Kidney capillary endothelial cell (primary cell): ENCODE data around the gene SEC22A.

Experiments used
- DNase-seq: peaks from one replicate; pipeline ENCODE4 v3.0.0-alpha.2; 2018; ENCODE audit warnings: low spot score

Gene SEC22A

GRCh38 chr3:123289391-123290106 lies 87.8 kb downstream of the SEC22A start:
- DNase-seq: no peak

- no peak for DNase-seq
Measured at GRCh38 chr3:123290107-123290930, 88.6 kb downstream of the SEC22A start.

GRCh38 chr3:123290962-123291361 lies 89.2 kb downstream of the SEC22A start:
- DNase-seq: no peak

- DNase-seq: no peak
Measured at GRCh38 chr3:123291404-123291803, 89.7 kb downstream of the SEC22A start.

- DNase-seq: no peak
Measured at GRCh38 chr3:123292321-123293310, 90.9 kb downstream of the SEC22A start.

GRCh38 chr3:123294296-123294938 lies 92.7 kb downstream of the SEC22A start:
- no peak for DNase-seq

GRCh38 chr3:123295171-123295900 lies 93.6 kb downstream of the SEC22A start:
- no peak for DNase-seq

GRCh38 chr3:123295901-123296250 lies 94.1 kb downstream of the SEC22A start:
- DNase-seq: no peak

- DNase-seq: no peak
Measured at GRCh38 chr3:123296261-123296660, 94.5 kb downstream of the SEC22A start.

GRCh38 chr3:123296836-123297626 lies 95.3 kb downstream of the SEC22A start:
- no peak for DNase-seq

GRCh38 chr3:123297627-123297899 lies 95.8 kb downstream of the SEC22A start:
- no peak for DNase-seq

- no peak for DNase-seq
Measured at GRCh38 chr3:123298903-123299302, 97.2 kb downstream of the SEC22A start.

- no peak for DNase-seq
Measured at GRCh38 chr3:123299581-123299980, 97.8 kb downstream of the SEC22A start.

GRCh38 chr3:123300056-123300455 lies 98.3 kb downstream of the SEC22A start:
- no peak for DNase-seq

- DNase-seq: no peak
Measured at GRCh38 chr3:123300583-123300982, 98.8 kb downstream of the SEC22A start.

GRCh38 chr3:123301331-123302184 lies 99.8 kb downstream of the SEC22A start:
- DNase-seq: no peak

GRCh38 chr3:123302961-123303360 lies 101.2 kb downstream of the SEC22A start:
- no peak for DNase-seq

GRCh38 chr3:123303976-123304560 lies 102.3 kb downstream of the SEC22A start:
- no peak for DNase-seq

GRCh38 chr3:123305192-123305591 lies 103.4 kb downstream of the SEC22A start:
- no peak for DNase-seq
